CD4-positive, alpha-beta T cell treated with Interleukin-17A for 1 hour (primary cell): ENCODE results near the gene RNF5.
"Not testable (repeated sequence)": the region's sequence is repeated elsewhere in the genome, so short reads cannot be mapped to it uniquely, and the experiment has no call there.

Experiments
- DNase-seq: peaks from one replicate; pipeline ENCODE4 v3.0.0-alpha.2; 2020

RNF5 gene

GRCh38 chr6:32176476-32177182 lies 1.6 kb upstream of the RNF5 start:
- DNase-seq, result no peak

- peak; percentile 75 for DNase-seq
Measured at GRCh38 chr6:32177183-32177787, 920 bp upstream of the RNF5 start.

- DNase-seq, result no peak
Measured at GRCh38 chr6:32178547-32179440, 589 bp downstream of the RNF5 start.

- no peak for DNase-seq
Measured at GRCh38 chr6:32179766-32180405, 1.7 kb downstream of the RNF5 start.

GRCh38 chr6:32181148-32181702 lies 3.0 kb downstream of the RNF5 start:
- no peak for DNase-seq

- no peak for DNase-seq
Measured at GRCh38 chr6:32181915-32182529, 3.8 kb downstream of the RNF5 start.

- no peak for DNase-seq
Measured at GRCh38 chr6:32182555-32182981, 4.4 kb downstream of the RNF5 start.

- no peak for DNase-seq
Measured at GRCh38 chr6:32183030-32183429, 4.8 kb downstream of the RNF5 start.

- DNase-seq, result no peak
Measured at GRCh38 chr6:32183483-32184083, 5.4 kb downstream of the RNF5 start.

- DNase-seq, result no peak
Measured at GRCh38 chr6:32184084-32184640, 6.0 kb downstream of the RNF5 start, which contains the start of gene AGER. AGER (minus strand) TSS chr6:32184253; CDS start chr6:32184222, 31 bp downstream.

- peak; percentile 80 for DNase-seq
Measured at GRCh38 chr6:32185681-32186131, 7.5 kb downstream of the RNF5 start.

- not testable (repeated sequence) for DNase-seq
Measured at GRCh38 chr6:32186151-32186840, 8.1 kb downstream of the RNF5 start.

- no peak for DNase-seq
Measured at GRCh38 chr6:32187009-32187709, 9.0 kb downstream of the RNF5 start.

GRCh38 chr6:32187725-32188380 lies 9.6 kb downstream of the RNF5 start:
- DNase-seq, result not testable (repeated sequence)

GRCh38 chr6:32188381-32189068 lies 10.3 kb downstream of the RNF5 start:
- DNase-seq, result no peak

GRCh38 chr6:32189069-32189741 lies 11.0 kb downstream of the RNF5 start:
- no peak for DNase-seq

GRCh38 chr6:32189742-32190053 lies 11.5 kb downstream of the RNF5 start:
- DNase-seq, result no peak
